B cell (primary cell): Measurements from ENCODE around the gene TGFBR3. TPM values are rescaled to one million over a fixed set of nuclear protein-coding genes. Genes with fewer than 3 reads are reported as not detected.

Experiments
- ATAC-seq: fragments of 200-7000 bp; cut with Tn5 transposase; one replicate; pipeline ENCODE4 v1.10.0; 2021; ENCODE audit warnings: low read depth, mild to moderate bottlenecking, moderate number of reproducible peaks, moderate library complexity
- CTCF ChIA-PET: fragments of 350-600 bp; sonication (Branson Sonifier 250); formaldehyde crosslinking; loops from one replicate; lab custom pipeline; 2021; ENCODE audit warnings: antibody characterized with exemption, inconsistent platforms; lab: Charles Lee
- POLR2A ChIA-PET: fragments of 350-600 bp; sonication (Branson Sonifier 250); formaldehyde crosslinking; loops from one replicate; lab custom pipeline; 2021; ENCODE audit warnings: antibody characterized with exemption; lab: Charles Lee
- DNase-seq: peaks from one replicate; pipeline ENCODE4 v3.0.0; 2013
- H2AFZ ChIP-seq: 2 replicates; pipeline ENCODE4 v1.6.1; 2012; ENCODE audit warnings: mild to moderate bottlenecking, low read depth, low read length; ENCODE audit not compliant: insufficient read depth, poor library complexity, severe bottlenecking
- H3K27ac ChIP-seq, 2 donors: 1 replicate in 1 of 2; 2 replicates in 1 of 2; pipeline ENCODE4 v1.5.1; 2012 to 2013; ENCODE audit warnings: low read length in 2 of 2, mild to moderate bottlenecking in 2 of 2, moderate library complexity in 1 of 2
- H3K27me3 ChIP-seq, 4 experiments: fragments of 200-600 bp in 1 of 4; sonication (generic) in 1 of 4; replicated peaks in 1 of 4; 1 replicate in 2 of 4; 2 replicates in 2 of 4; pipeline versions ENCODE4 v1.6.1 to v1.7.0; 2013 to 2016; ENCODE audit warnings: low read length in 3 of 4, mild to moderate bottlenecking in 2 of 4, mixed read lengths in 1 of 4, moderate library complexity in 1 of 4; ENCODE audit not compliant: insufficient read depth in 4 of 4, control insufficient read depth in 3 of 4; ENCODE audit errors: control extremely low read depth in 1 of 4
- H3K36me3 ChIP-seq, 2 experiments: replicated peaks in 1 of 2; 1 replicate in 1 of 2; 2 replicates in 1 of 2; pipeline versions ENCODE4 v1.6.1 to v1.7.1; 2013; ENCODE audit warnings: low read length in 1 of 2; ENCODE audit not compliant: insufficient read depth in 2 of 2, control insufficient read depth in 1 of 2; ENCODE audit errors: control extremely low read depth in 1 of 2, extremely low read depth in 1 of 2
- H3K4me1 ChIP-seq, 2 donors: fragments of 200-600 bp in 1 of 2; sonication (generic) in 1 of 2; 1 replicate in 1 of 2; 2 replicates in 1 of 2; pipeline versions ENCODE4 v1.5.1 to v1.6.1; 2013 to 2017; ENCODE audit warnings: low read length in 2 of 2; ENCODE audit not compliant: control insufficient read depth in 2 of 2, insufficient read depth in 2 of 2
- H3K4me2 ChIP-seq: replicated peaks from 2 replicates; pipeline ENCODE3; 2012; ENCODE audit warnings: mild to moderate bottlenecking, low read depth, low read length; ENCODE audit not compliant: poor library complexity, severe bottlenecking
- H3K4me3 ChIP-seq, 5 experiments: fragments of 200-600 bp in 1 of 5; sonication (generic) in 1 of 5; 1 replicate in 3 of 5; 2 replicates in 2 of 5; pipeline versions ENCODE4 v1.5.1 to v1.7.0; 2011 to 2016; ENCODE audit warnings: low read length in 4 of 5, mild to moderate bottlenecking in 4 of 5, low read depth in 2 of 5, control low read depth in 1 of 5, moderate library complexity in 1 of 5; ENCODE audit not compliant: insufficient read depth in 1 of 5; ENCODE audit errors: control extremely low read depth in 1 of 5, extremely low read depth in 1 of 5
- H3K79me2 ChIP-seq: fragments of 200-600 bp; sonication (generic); one replicate; pipeline ENCODE4 v1.6.0; 2016; ENCODE audit warnings: low read length; ENCODE audit not compliant: control insufficient read depth, insufficient read depth
- H3K9ac ChIP-seq: fragments of 200-600 bp; sonication (generic); 2 replicates; pipeline ENCODE4 v1.6.1; 2017; ENCODE audit warnings: mild to moderate bottlenecking, low read length, moderate library complexity
- H3K9me3 ChIP-seq, 3 donors: one replicate each; pipeline versions ENCODE4 v1.6.1 to v1.7.1; 2013; ENCODE audit warnings: low read length in 2 of 3; ENCODE audit not compliant: control insufficient read depth in 2 of 3, insufficient read depth in 1 of 3; ENCODE audit errors: control extremely low read depth in 1 of 3
- H4K20me1 ChIP-seq: 2 replicates; pipeline ENCODE4 v1.6.0; 2012; ENCODE audit warnings: mild to moderate bottlenecking, low read length; ENCODE audit not compliant: insufficient read depth, control insufficient read depth, poor library complexity, severe bottlenecking
- H3K27ac Mint-ChIP-seq: one replicate; pipeline ENCODE4 v1.8.0; 2021; ENCODE audit warnings: mixed read lengths
- H3K27me3 Mint-ChIP-seq: one replicate; pipeline ENCODE4 v1.8.0; 2021; ENCODE audit warnings: mixed read lengths
- H3K4me1 Mint-ChIP-seq: one replicate; pipeline ENCODE4 v1.8.0; 2021; ENCODE audit warnings: mixed read lengths
- H3K4me3 Mint-ChIP-seq: one replicate; pipeline ENCODE4 v1.8.0; 2021; ENCODE audit warnings: mixed read lengths
- H3K9me3 Mint-ChIP-seq: one replicate; pipeline ENCODE4 v1.8.0; 2022; ENCODE audit warnings: mixed read lengths; ENCODE audit not compliant: insufficient read depth
- CTCF ChIP-seq: fragments of 200-600 bp; IDR thresholded peaks from one replicate; pipeline ENCODE4 v1.8.0; 2022; ENCODE audit warnings: antibody characterized with exemption, mild to moderate bottlenecking
- EZH2 ChIP-seq: IDR thresholded peaks from 2 replicates; pipeline ENCODE4 v1.6.1; 2012; ENCODE audit warnings: borderline replicate concordance, low read depth, mild to moderate bottlenecking, moderate library complexity, low read length; ENCODE audit not compliant: insufficient read depth, poor library complexity, severe bottlenecking
- WGBS: methylation state at CpG from one replicate; pipeline ENCODE4 v1.1.5; 2013; ENCODE audit warnings: missing lambda C conversion rate; ENCODE audit not compliant: insufficient coverage; 5-methylcytosine and 5-hydroxymethylcytosine counted together
- intact Hi-C: fragments of 100-400 bp; cut with micrococcal nuclease; formaldehyde crosslinking; loops from one replicate; pipeline ENCODE4 v1.10.0; 2022
- polyA plus RNA-seq: library from polyadenylated mRNA; depleted of rRNA; stranded (reverse); fragments of >200 nt; gene quantifications from 2 replicates; pipeline ENCODE4 v1.2.3, GENCODE V29; 2012
- total RNA-seq, 2 donors: library from RNA; stranded (reverse); fragments of 120-200 nt in 1 of 2; gene quantifications; 1 replicate in 1 of 2; 2 replicates in 1 of 2; pipeline versions ENCODE4 v1.2.3 to v1.2.4, GENCODE V29; 2013 to 2022

The TGFBR3 gene
- total and polyA plus RNA-seq, 2 donors (not counting 1 experiment from before 2014, with no cell fraction given) = 0.10 to 0.12 TPM

- no peak for DNase-seq
- H3K4me1 Mint-ChIP-seq = no peaks in the 10 kb centered on the region
- no peaks in the 10 kb centered on the region for H3K27me3 ChIP-seq
- H3K4me3 ChIP-seq = no peak overlapping the region
- no peak overlapping the region for H3K9ac ChIP-seq
- H3K79me2 ChIP-seq = no peaks in the 10 kb centered on the region
- ChIA-PET CTCF (no interaction called here), POLR2A (no interaction called here)
- H3K4me2 ChIP-seq = no peak overlapping the region
- peaks cover 0 to 1% (median 0%) of the 10 kb centered on the region in 3 donors for H3K9me3 ChIP-seq
- no peak for TF ChIP-seq CTCF
- TF ChIP-seq EZH2 = no peak
- ATAC-seq = no peak
- H3K27me3 Mint-ChIP-seq = peaks cover 8% of the 10 kb centered on the region
- H2AFZ ChIP-seq = no peak overlapping the region
- no peaks in the 10 kb centered on the region for H3K36me3 ChIP-seq
- no peak overlapping the region for H3K27ac Mint-ChIP-seq
- H3K27ac ChIP-seq = no peak overlapping the region
- H3K4me1 ChIP-seq = no peaks in the 10 kb centered on the region
- H3K9me3 Mint-ChIP-seq = no peaks in the 10 kb centered on the region
- intact Hi-C loops = no loop called here
- no peaks in the 10 kb centered on the region for H4K20me1 ChIP-seq
- no peak overlapping the region for H3K4me3 Mint-ChIP-seq
- WGBS = 100% methylated on average over 2 of the region's 3 CpGs
Observed at GRCh38 chr1:91843843-91844242, 42.1 kb downstream of the TGFBR3 start.

- peaks cover 11% of the 10 kb centered on the region for H3K27me3 Mint-ChIP-seq
- no peaks in the 10 kb centered on the region for H3K4me1 Mint-ChIP-seq
- no peaks in the 10 kb centered on the region for H3K9me3 Mint-ChIP-seq
- no peak overlapping the region for H3K27ac Mint-ChIP-seq
- Histone ChIP-seq H2AFZ (no peak overlapping the region), H3K9ac (no peak overlapping the region), H3K9me3 (peaks cover 0 to 1% (median 0%) of the 10 kb centered on the region in 3 donors), H3K27ac (no peak overlapping the region), H3K4me1 (no peaks in the 10 kb centered on the region), H3K79me2 (no peaks in the 10 kb centered on the region), H4K20me1 (no peaks in the 10 kb centered on the region), H3K27me3 (no peaks in the 10 kb centered on the region), H3K4me2 (no peak overlapping the region), H3K36me3 (no peaks in the 10 kb centered on the region), H3K4me3 (no peak overlapping the region)
- ATAC-seq = no peak
- ChIA-PET POLR2A (no interaction called here), CTCF (no interaction called here)
- TF ChIP-seq CTCF (no peak), EZH2 (no peak)
- intact Hi-C loops = no loop called here
- DNase-seq = no peak
- H3K4me3 Mint-ChIP-seq = no peak overlapping the region
Observed at GRCh38 chr1:91842563-91842962, 43.4 kb downstream of the TGFBR3 start.
